EL (cell line): Measurements from ENCODE around the gene ADAMTS9.

ENCODE experiments used
- DNase-seq: peaks from one replicate; pipeline ENCODE4 v3.0.0-alpha.2; 2016

The ADAMTS9 gene

DNA sequence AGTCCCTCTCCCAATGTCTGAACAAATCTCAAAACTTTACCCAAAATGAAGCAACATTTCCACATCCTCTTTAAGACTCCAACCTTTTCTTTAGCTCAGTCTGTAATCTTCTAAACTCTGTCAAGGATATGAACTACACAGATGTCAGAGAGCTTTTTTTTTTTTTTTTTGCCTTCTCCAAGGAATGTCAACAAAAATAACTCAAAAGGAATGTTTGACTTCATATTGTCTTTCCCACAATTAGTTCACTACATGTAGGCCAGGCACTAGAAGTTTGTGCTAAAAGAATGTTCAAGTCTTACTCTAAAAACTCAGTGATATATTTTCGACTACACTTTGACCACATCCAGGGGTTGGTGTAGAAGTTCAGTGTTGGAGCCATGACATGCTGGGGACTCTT lies 37.1 kb downstream of the ADAMTS9 start:
- no peak for DNase-seq

DNA sequence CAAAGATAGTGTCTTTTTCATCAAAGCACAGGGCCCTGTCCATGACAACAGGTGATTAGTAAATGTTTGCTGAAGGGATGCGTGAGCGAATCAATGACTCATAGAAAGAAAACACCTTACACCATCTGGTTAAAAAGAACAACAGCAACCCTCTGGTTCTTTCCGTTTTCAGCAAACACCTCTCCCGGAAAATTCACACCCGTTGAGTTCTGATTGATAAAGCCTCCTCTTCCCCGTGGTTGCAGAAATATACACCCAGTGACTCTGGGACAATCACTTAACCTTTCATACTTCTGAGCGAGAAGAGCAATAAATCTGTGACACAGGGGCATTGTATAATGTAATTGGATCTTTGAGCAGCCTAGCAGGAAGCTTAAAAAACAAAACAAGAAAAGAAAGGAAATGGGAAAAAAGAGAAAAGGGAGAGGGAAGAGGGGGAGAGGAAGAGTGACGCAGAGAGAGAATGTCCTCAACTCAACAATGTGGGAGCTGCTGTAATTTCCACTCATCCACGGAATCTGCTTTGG lies 37.6 kb downstream of the ADAMTS9 start:
- DNase-seq = no peak

DNA sequence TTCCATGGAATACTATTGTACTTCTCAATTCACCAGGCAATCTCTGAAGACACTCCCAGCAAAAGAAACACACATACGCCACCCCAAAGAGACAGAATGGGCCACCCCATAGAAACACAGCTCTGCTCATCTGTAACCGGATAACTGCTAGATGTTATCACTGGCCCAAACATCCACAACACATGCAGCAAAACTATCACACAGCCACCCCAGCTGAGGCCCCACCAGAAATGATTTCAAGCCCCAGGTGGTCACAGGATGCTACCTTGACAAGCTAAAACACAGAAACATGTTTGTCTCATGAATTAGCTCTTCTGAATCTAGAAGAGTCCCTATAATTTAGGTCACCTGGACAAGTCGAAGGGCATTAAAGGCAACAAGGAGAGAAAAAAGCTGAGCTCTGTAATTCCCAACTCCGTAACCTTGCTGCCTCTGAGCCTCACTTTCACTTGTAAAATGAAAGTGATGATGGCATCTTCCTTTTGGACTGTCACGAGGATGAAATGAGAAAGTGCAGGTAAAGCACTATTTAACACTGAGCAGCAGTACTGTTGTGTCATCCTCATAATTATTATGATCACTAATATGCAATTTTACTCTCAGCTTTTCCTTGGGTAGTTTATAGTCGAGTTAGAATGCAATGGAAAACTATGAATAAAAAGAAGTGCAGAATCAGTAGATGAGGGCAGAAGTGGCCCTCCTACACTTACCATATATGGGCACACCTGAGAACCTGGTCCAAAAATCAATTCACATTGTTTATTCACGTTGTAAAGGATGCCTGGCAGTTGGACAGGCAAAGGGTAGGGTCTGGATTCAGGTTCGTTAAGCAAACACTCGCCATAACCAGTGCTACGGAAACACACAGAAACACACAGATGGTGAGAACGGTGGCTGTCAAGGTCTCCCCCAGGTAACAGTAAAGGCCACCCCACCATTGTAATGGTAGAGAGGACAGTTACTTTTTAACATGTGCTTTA lies 38.6 kb downstream of the ADAMTS9 start:
- no peak for DNase-seq

DNA sequence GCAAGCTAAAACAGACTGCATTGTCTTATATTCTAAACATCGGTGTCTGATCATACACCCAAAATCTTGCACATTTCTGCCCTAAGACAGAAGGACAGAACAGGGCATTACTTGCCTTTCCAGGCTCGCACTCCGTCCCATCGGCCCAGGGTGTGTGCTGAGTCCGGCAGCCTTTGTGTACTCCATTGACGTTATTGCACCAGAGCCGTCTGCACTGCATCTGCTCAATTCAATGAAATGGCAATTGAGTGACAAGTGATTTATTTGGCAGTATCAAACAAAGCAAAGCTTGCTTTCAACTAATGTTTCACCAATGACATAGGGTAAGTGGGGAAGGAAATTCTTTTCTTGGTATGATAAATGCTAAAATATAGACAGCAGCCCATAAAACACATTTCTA lies 40.0 kb downstream of the ADAMTS9 start:
- no peak for DNase-seq

DNA sequence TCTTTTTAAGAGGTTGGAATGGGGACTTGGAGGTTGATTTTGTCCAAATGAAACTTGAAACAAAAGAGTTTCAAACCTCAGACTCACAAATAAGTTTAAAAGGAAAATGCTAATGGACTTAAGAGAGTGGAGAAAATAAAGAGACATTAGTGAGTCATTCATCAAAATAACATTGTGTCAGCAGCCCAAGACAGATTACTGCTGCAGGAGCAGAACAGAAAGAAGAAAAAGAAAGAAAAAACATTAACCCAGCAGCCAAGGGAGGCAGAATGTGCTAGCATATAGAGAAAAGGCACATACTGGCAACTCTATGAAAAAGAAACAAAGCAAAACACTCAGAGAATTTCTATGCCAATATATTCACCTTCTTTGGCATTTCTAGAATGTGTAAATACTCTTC lies 42.6 kb downstream of the ADAMTS9 start:
- DNase-seq = no peak

DNA sequence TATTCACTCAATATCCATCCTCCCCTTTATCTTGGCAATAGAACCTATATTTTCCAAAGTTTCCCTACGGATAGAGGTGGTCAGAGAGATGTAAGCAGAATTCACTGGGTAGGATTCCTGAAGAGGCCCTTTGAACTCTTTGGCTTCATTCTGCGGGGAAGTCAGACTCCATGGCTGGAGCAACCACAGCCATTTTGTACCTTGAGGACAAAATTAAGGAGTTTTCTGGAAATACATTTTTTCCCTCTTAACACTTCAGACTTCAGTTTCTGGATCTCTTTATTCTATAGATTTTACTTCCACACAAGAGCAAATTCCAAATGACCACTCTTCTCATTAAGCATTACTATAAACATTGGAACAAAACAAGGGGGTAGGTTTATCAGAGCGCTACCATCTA lies 43.3 kb downstream of the ADAMTS9 start:
- no peak for DNase-seq

DNA sequence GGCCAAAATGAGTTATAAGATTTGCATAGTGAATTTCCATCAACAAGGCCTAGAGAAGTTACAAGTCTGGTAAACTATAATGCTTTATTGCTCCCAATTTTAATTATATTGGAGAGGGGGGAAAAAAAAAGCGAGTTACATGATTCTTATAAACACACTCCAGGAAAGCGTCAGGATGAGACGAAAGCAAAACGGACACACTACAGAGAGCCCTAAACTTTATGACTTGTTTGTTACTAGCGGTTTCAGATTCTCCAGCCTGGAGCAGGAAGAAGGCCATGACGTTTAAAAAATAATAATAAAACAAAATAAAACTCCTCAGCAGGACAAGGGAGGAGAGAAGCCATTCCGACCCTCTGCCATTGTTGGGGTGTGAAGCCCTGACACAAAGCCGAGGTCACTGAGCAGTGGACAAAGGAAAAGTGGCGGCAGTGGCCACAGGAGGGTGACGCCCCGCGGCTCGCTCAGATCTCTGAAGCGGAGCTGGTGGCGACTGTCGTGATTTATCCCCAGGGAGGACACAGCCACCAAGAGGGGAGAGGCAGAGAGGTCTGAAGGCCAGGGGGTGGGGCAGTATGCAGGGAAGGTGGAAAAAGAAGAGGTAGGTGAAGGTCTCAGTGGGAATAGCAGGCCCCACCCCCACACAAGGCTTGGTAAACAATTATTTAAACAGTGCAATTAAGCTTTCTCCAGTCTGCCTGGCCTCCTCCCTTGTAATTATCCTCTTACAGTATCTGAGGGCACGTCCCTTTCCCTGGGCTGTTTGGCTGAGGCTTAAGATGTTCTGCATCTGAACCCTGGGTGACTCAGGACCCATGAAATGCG lies 45.3 kb downstream of the ADAMTS9 start:
- no peak for DNase-seq

DNA sequence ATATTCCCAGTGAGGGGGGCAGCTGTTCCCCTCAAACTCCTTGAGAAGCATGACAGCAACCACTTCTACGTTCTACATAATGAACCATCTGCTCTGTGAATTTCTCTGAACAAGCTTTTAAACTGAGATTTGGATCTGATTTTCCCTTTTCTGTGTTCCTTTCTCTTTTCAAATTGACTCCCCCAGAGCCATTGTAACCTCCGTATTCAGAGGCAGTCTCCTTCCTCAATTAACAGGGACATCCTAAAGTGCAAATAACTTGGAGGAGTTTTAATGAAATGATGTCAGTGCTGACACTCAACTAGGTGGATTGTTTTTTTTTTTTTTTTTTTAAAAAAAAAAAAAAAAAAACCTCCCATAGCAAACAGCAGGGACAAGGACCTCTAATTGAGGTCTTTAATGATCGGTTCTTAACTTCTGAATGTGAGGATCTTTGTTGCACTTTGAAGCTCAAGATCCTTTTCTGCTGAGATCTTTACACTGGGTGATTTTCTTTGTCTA lies 48.8 kb downstream of the ADAMTS9 start:
- DNase-seq = no peak

DNA sequence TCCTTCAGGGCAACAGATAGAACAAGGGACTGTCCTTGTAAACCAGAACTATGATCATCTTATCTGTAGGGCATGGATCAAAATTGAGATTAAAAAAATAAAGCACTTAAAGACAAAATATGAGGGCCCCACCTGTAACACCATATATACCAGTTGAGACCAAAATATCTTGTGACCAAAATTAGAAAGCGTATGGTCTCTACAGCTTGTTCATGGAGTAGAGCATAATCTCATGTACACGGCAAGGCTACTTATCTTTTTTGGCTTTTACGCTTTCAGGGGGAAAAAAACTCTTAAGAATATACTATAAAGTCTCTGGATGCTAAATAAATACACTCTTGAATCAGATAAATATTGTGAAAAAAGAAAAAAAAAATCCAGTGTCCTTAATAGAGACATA lies 49.3 kb downstream of the ADAMTS9 start:
- DNase-seq = no peak

DNA sequence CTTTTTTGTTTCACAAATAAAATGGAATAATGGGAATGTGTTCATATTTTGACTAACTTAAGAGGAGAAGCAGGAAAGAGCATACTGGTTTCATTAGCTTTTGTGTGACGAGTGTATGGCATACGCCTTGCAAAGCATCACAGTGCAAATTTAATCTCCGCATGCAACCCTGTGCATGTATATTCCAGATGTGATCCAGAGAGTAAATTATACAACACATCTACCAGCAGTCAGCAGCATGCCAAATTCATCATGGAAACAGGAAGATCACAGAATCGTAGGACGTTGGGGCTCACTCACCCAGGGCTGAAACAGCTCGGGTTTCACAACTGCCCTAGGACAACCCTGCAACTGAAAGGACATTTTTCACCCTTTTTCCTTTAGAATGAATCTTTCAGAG lies 53.4 kb downstream of the ADAMTS9 start:
- no peak for DNase-seq

DNA sequence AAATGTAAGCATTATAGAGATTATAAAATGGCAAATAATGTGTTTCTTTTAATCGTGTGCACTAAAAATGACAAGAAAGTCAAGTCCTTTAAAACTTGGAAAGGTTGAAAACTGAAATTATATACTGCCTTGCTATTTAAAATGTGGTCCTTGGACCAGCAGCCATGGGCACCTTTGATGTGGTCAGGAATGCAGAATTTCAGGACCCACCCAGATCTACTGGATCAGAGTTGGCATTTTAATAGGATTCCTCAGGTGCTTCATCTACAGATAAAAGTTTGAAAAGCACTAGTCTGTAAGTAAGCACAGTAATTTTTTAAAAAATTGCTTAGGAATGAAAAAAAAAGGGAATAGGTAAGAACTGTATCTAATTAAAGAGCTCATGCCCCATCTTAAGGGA lies 55.8 kb downstream of the ADAMTS9 start:
- DNase-seq = no peak

DNA sequence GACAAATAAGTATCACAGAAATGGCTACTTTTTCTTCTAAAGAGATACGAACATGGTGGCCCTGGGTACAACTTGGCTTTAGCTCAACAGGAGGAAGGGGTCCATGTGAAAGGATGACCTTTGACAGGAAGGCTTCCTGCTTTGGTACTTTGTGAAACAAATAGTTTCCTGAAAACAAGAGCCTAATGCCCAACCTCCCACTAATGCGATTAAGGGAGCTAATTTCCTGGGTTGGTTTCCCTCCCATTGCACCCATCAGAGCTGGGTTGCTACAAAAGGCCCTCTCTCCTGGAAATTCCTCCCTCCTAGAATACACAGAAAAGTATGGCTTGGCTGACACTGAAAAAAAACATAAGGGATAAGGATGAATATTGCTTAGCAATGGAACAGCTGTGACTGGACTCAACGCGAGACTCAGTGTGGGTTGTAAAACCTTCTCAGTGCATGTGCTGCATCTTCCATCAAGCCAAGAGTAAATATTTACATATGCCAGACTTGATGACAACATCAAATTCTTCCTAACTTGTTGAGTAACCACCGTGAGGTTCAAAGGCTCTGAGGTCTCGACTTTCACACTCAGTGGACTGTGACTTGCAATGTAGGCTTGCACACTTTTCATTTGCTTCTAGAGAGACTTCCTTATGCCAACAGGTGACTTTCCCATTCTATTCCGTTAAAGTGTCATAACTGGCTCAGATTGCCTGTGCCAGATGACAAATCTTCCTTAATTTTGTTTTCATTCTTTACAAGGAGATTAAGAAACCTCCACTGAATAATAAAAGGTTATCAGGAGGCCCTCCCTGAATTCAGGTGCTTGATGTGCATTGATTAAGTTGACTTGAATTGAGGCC lies 60.1 kb downstream of the ADAMTS9 start:
- no peak for DNase-seq

DNA sequence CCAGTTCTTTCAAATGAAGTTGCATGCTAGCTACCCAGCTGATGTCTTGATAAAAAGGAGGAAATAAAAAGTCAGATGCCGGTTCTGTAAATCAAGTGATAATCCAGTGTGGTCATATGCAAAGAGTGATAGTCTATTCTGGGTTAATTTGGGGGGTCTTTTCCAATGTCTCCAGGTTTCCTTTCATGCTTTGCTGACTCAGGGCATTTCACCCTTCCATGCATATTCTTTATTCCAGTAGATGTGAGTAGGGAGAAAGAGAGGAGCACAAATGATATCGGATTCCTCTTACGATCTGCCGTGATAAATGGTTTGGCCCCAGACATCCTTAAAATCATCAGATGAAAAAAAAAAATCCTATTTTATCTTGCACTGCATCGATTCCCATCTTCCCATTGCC lies 60.8 kb downstream of the ADAMTS9 start:
- DNase-seq = no peak

DNA sequence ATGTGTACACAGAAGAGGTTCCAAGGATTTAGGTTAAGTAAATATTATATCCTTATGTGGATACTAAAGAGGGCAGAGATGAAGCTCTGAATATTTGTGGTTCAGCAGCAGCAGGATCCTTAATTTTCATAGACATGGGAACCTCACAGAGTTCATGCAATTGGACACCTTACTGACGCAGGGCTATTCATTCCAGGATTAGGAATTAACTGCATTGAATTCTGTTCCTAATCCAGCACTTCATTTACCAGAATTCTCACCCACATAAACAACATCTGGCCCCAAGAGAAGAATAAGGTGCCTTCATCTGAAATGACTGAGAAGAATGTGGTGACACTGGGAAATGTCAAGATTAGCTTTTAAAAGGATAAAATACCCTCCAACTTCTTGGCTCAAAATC lies 62.4 kb downstream of the ADAMTS9 start:
- no peak for DNase-seq

DNA sequence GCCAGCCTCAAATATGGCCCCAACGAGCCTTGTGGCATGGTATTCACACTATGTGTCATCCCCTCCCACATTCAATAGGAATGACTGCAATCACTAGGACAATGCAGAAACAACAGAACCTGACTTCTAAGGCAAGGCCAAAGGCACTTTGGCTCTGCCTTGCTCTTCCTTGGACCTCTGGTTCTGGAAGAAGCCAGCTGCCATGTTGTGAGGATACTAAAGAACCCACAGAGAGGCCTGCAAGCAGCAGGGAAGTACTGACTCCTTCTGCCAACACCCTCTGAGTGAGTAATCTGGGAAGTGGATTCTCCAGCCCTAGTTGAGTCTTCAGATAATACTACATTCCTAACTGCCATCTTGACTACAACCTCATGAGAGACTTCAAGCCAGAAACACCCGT lies 64.7 kb downstream of the ADAMTS9 start:
- DNase-seq = no peak

DNA sequence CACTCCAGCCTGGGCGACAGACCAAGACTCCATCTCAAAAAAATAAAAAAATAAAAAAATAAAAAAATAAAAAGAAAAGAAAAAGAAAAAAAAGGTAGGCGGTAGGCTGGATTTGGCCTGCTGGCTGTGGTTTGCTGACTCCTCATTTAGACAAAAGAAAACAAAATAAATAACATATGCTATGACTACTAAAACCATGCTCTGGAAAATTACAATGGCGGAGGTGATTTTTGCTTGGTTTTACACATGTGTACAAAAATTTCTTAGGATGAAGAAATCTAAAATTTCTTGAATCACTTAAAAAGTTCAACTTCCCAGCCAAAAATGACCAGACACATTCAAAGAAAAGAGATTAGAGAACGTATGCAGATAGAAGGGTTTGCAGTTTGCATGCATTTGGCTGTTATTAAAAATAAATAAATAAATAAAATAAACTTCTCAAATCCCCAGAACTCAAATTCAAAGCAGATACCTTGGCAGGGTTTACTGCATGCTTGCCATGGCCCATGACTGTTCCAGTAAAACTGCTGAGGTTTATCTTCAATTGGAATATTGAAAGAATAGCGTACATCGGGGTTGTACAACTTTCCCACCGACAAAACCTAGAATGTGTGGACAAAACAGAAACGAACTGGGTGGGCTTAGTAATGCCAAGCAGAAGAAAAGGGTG lies 65.9 kb downstream of the ADAMTS9 start:
- no peak for DNase-seq

DNA sequence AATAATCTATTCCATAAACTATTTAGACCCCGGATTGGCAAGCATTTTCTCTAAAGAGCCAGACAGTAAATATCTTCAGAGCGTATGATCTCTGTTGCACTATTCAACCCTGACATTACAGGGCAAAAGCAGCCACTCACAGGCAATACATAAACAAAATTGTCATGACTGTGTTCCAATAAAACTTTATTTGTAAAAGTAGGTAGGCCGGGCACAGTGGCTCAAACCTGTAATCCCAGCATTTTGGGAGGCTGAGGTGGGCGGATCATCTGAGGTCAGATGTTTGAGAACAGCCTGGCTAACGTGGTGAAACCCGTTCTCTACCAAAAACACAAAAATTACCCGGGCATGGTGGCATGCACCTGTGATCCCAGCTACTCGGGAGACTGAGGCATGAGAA lies 66.5 kb downstream of the ADAMTS9 start:
- no peak for DNase-seq

DNA sequence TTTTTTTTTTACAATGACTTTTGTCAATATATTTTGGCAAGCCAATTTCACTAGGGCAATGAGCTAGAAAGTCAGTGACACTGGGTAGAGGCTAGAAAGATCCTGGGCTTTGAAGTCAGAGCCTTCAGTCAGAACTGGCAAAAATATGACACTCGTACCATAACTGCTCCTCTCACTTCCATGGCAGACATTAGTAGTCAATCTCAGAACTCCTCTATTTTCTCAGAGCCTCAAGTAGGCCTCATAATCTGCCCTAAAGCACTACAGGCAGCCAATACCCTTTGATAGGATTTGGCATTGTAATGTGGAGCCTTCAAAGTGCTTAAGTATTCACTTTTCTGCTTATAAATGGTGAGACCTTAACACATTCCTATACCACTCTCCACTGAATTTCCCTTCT lies 67.8 kb downstream of the ADAMTS9 start:
- DNase-seq = no peak

DNA sequence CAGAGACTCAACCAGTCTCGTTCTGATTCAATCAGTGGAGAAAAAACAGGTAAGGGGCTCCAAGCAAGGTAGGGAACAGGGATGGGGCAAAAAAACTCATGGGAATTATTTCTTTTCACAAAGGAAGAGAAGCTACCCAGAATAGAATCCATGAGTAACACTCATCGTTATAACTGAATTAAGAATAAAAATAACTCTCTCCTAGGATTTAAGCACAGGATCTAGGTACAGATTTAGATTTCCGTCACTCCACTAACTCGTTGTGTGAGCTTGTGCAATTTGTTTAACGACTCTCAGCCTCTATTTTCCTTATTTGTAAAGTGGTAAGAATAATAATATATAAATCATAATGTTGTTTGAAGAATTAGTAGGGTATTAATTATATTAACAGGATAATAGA lies 68.6 kb downstream of the ADAMTS9 start:
- DNase-seq = no peak

DNA sequence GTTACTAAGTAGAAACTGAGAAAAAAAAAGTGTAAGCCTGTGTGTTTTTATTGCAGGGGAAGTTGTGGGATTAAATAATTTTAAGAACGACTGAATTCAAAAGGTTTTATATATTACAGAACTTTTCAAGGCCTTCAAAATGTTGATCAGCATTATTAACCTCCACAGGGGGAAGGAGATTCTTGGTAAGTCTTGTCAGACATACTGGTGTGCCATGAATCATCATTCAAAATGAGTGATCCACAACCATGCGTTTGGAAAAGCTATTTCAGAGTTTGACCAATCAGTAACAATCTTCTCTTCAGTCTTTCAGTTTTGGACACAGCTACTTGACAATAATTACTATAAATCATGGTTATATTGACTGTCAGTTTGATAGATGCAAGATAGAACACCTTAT lies 70.2 kb downstream of the ADAMTS9 start:
- no peak for DNase-seq

DNA sequence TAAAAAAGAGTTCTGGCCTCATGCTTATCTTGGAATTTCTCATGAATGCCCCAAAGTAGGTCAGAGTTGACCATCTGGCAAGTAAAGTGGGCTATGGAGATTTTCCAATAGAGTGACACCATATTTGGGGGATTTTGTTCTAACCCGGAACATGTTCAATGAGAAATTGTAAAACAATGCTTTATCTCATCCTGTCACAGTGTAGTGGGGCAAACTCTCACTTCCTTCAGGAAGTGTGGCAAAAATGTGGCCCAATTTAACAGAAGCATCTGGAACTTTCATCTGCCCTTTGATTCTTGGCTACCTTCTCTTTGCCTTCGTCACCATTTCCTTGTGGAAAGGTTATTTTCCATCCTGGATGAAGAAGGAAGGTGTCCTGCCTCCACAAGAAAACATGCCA lies 70.8 kb downstream of the ADAMTS9 start:
- no peak for DNase-seq

DNA sequence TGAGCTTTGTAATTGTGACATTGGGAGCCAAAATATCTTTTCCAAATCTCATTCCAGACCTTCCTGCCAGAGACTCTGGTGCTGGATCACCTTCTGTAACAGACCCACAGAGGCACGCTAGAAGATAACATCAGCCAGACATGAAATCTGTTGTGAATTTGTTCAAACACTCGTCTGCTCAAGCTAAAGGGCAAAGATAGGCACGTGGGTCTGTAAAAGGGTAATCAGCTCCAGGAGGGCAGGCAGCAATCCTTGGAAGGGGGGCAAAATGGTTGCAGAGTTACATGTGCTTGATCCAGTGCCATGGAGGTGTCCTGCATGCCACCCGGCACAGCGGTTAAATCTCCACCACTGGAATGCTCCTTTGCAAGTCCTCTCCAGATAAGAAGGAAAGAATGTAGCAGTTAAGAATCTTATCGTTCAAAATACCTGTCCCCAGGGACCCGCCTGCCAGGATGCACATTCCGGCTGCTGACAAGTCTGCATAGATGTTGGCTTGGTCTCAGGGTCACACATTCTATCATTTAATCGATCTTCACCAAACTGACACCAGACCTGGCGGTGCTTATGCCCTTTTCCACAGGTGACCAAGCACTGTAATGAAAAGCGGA lies 74.8 kb downstream of the ADAMTS9 start:
- DNase-seq = no peak
